ENCODE measurements around the gene GRIA3.

DNA sequence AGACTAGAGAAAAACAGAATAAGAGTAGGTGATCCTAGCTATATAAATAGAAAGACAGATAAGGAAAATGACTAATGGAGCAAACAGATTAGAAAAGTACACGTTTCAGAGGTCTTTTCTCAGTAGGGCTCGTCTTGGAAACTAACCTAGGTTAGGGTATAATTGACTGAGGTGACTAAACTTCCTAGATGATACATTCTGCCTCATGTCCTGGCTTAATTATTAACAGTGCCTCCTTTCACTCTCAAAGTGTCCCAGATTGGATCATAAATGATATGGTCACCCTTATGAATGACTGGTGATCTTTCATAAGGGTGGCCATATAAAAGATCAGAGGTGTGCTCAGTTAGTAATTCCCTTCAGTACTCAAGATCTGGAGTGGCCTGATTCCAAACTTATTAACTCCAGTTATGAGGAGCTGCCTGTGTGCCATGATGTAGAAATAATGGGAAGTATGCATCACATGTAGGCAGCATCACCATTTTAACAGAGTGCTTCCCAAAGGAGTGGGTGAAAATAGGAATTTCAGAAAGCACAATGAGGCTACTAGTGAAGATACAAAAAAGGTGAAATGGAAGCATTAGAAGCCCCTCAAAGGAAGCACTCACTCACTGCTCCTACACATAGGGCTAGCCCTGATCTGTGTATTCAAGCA, 14.7 kb upstream of the GRIA3 start:
- TF ChIP-seq EZH2 (IDR thresholded peaks at IDR 0.05; ENCODE audit: borderline replicate concordance, low read length) = no peak
- TF ChIP-seq, protein P1, sequence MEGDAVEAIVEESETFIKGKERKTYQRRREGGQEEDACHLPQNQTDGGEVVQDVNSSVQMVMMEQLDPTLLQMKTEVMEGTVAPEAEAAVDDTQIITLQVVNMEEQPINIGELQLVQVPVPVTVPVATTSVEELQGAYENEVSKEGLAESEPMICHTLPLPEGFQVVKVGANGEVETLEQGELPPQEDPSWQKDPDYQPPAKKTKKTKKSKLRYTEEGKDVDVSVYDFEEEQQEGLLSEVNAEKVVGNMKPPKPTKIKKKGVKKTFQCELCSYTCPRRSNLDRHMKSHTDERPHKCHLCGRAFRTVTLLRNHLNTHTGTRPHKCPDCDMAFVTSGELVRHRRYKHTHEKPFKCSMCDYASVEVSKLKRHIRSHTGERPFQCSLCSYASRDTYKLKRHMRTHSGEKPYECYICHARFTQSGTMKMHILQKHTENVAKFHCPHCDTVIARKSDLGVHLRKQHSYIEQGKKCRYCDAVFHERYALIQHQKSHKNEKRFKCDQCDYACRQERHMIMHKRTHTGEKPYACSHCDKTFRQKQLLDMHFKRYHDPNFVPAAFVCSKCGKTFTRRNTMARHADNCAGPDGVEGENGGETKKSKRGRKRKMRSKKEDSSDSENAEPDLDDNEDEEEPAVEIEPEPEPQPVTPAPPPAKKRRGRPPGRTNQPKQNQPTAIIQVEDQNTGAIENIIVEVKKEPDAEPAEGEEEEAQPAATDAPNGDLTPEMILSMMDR (IDR thresholded peaks at IDR 0.05; ENCODE audit: low read length) = no peak
